B cell (primary cell): ENCODE measurements around the gene TMEFF1. TPM values are rescaled to one million over a fixed set of nuclear protein-coding genes. Genes with fewer than 3 reads are reported as not detected.

Experiments used
- ATAC-seq: fragments of 200-7000 bp; cut with Tn5 transposase; one replicate; pipeline ENCODE4 v1.10.0; 2021; ENCODE audit warnings: low read depth, mild to moderate bottlenecking, moderate number of reproducible peaks, moderate library complexity
- CTCF ChIA-PET: fragments of 350-600 bp; sonication (Branson Sonifier 250); formaldehyde crosslinking; loops from one replicate; lab custom pipeline; 2021; ENCODE audit warnings: antibody characterized with exemption, inconsistent platforms; lab: Charles Lee
- POLR2A ChIA-PET: fragments of 350-600 bp; sonication (Branson Sonifier 250); formaldehyde crosslinking; loops from one replicate; lab custom pipeline; 2021; ENCODE audit warnings: antibody characterized with exemption; lab: Charles Lee
- DNase-seq: peaks from one replicate; pipeline ENCODE4 v3.0.0; 2013
- H2AFZ ChIP-seq: 2 replicates; pipeline ENCODE4 v1.6.1; 2012; ENCODE audit warnings: mild to moderate bottlenecking, low read depth, low read length; ENCODE audit not compliant: insufficient read depth, poor library complexity, severe bottlenecking
- H3K27ac ChIP-seq, 2 donors: 1 replicate in 1 of 2; 2 replicates in 1 of 2; pipeline ENCODE4 v1.5.1; 2012 to 2013; ENCODE audit warnings: low read length in 2 of 2, mild to moderate bottlenecking in 2 of 2, moderate library complexity in 1 of 2
- H3K27me3 ChIP-seq, 4 experiments: fragments of 200-600 bp in 1 of 4; sonication (generic) in 1 of 4; replicated peaks in 1 of 4; 1 replicate in 2 of 4; 2 replicates in 2 of 4; pipeline versions ENCODE4 v1.6.1 to v1.7.0; 2013 to 2016; ENCODE audit warnings: low read length in 3 of 4, mild to moderate bottlenecking in 2 of 4, mixed read lengths in 1 of 4, moderate library complexity in 1 of 4; ENCODE audit not compliant: insufficient read depth in 4 of 4, control insufficient read depth in 3 of 4; ENCODE audit errors: control extremely low read depth in 1 of 4
- H3K36me3 ChIP-seq, 2 experiments: replicated peaks in 1 of 2; 1 replicate in 1 of 2; 2 replicates in 1 of 2; pipeline versions ENCODE4 v1.6.1 to v1.7.1; 2013; ENCODE audit warnings: low read length in 1 of 2; ENCODE audit not compliant: insufficient read depth in 2 of 2, control insufficient read depth in 1 of 2; ENCODE audit errors: control extremely low read depth in 1 of 2, extremely low read depth in 1 of 2
- H3K4me1 ChIP-seq, 2 donors: fragments of 200-600 bp in 1 of 2; sonication (generic) in 1 of 2; 1 replicate in 1 of 2; 2 replicates in 1 of 2; pipeline versions ENCODE4 v1.5.1 to v1.6.1; 2013 to 2017; ENCODE audit warnings: low read length in 2 of 2; ENCODE audit not compliant: control insufficient read depth in 2 of 2, insufficient read depth in 2 of 2
- H3K4me2 ChIP-seq: replicated peaks from 2 replicates; pipeline ENCODE3; 2012; ENCODE audit warnings: mild to moderate bottlenecking, low read depth, low read length; ENCODE audit not compliant: poor library complexity, severe bottlenecking
- H3K4me3 ChIP-seq, 5 experiments: fragments of 200-600 bp in 1 of 5; sonication (generic) in 1 of 5; 1 replicate in 3 of 5; 2 replicates in 2 of 5; pipeline versions ENCODE4 v1.5.1 to v1.7.0; 2011 to 2016; ENCODE audit warnings: low read length in 4 of 5, mild to moderate bottlenecking in 4 of 5, low read depth in 2 of 5, control low read depth in 1 of 5, moderate library complexity in 1 of 5; ENCODE audit not compliant: insufficient read depth in 1 of 5; ENCODE audit errors: control extremely low read depth in 1 of 5, extremely low read depth in 1 of 5
- H3K79me2 ChIP-seq: fragments of 200-600 bp; sonication (generic); one replicate; pipeline ENCODE4 v1.6.0; 2016; ENCODE audit warnings: low read length; ENCODE audit not compliant: control insufficient read depth, insufficient read depth
- H3K9ac ChIP-seq: fragments of 200-600 bp; sonication (generic); 2 replicates; pipeline ENCODE4 v1.6.1; 2017; ENCODE audit warnings: mild to moderate bottlenecking, low read length, moderate library complexity
- H3K9me3 ChIP-seq, 3 donors: one replicate each; pipeline versions ENCODE4 v1.6.1 to v1.7.1; 2013; ENCODE audit warnings: low read length in 2 of 3; ENCODE audit not compliant: control insufficient read depth in 2 of 3, insufficient read depth in 1 of 3; ENCODE audit errors: control extremely low read depth in 1 of 3
- H4K20me1 ChIP-seq: 2 replicates; pipeline ENCODE4 v1.6.0; 2012; ENCODE audit warnings: mild to moderate bottlenecking, low read length; ENCODE audit not compliant: insufficient read depth, control insufficient read depth, poor library complexity, severe bottlenecking
- H3K27ac Mint-ChIP-seq: one replicate; pipeline ENCODE4 v1.8.0; 2021; ENCODE audit warnings: mixed read lengths
- H3K27me3 Mint-ChIP-seq: one replicate; pipeline ENCODE4 v1.8.0; 2021; ENCODE audit warnings: mixed read lengths
- H3K4me1 Mint-ChIP-seq: one replicate; pipeline ENCODE4 v1.8.0; 2021; ENCODE audit warnings: mixed read lengths
- H3K4me3 Mint-ChIP-seq: one replicate; pipeline ENCODE4 v1.8.0; 2021; ENCODE audit warnings: mixed read lengths
- H3K9me3 Mint-ChIP-seq: one replicate; pipeline ENCODE4 v1.8.0; 2022; ENCODE audit warnings: mixed read lengths; ENCODE audit not compliant: insufficient read depth
- EZH2 ChIP-seq: IDR thresholded peaks from 2 replicates; pipeline ENCODE4 v1.6.1; 2012; ENCODE audit warnings: borderline replicate concordance, low read depth, mild to moderate bottlenecking, moderate library complexity, low read length; ENCODE audit not compliant: insufficient read depth, poor library complexity, severe bottlenecking
- WGBS: methylation state at CpG from one replicate; pipeline ENCODE4 v1.1.5; 2013; ENCODE audit warnings: missing lambda C conversion rate; ENCODE audit not compliant: insufficient coverage; 5-methylcytosine and 5-hydroxymethylcytosine counted together
- intact Hi-C: fragments of 100-400 bp; cut with micrococcal nuclease; formaldehyde crosslinking; loops from one replicate; pipeline ENCODE4 v1.10.0; 2022
- polyA plus RNA-seq: library from polyadenylated mRNA; depleted of rRNA; stranded (reverse); fragments of >200 nt; gene quantifications from 2 replicates; pipeline ENCODE4 v1.2.3, GENCODE V29; 2012
- total RNA-seq, 2 donors: library from RNA; stranded (reverse); fragments of 120-200 nt in 1 of 2; gene quantifications; 1 replicate in 1 of 2; 2 replicates in 1 of 2; pipeline versions ENCODE4 v1.2.3 to v1.2.4, GENCODE V29; 2013 to 2022
- TF ChIP-seq, protein P1 (sequence below): fragments of 200-600 bp; IDR thresholded peaks from one replicate; pipeline ENCODE4 v1.8.0; 2022; ENCODE audit warnings: antibody characterized with exemption, mild to moderate bottlenecking

TMEFF1 gene
- total and polyA plus RNA-seq, 2 donors (not counting 1 experiment from before 2014, with no cell fraction given) = not detected

DNA sequence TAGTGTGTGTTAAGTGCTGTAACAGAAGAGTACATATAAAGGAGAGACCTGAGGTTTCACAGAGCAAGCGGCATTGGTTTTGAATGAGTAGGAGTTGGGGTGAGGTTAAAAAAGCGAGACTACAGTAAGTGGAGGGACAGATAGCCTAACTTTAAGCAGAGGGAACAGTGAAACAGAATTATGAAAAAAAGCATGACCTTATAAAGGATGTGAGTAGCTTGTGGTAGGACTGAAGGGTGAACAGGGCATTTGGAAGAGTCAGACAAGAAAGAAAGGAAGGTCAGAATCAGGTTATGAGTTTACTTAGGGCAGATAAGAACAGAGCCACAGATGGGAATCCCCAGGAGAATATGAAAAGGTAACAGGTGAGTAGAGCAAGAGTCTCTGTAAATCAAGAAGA lies 23.5 kb upstream of the TMEFF1 start:
- 85% methylated on average over 2 of the region's 2 CpGs for WGBS
- H3K4me1 ChIP-seq = no peaks in the 10 kb centered on the region
- H2AFZ ChIP-seq = no peak overlapping the region
- no peak overlapping the region for H3K27ac ChIP-seq
- no peaks in the 10 kb centered on the region for H3K4me1 Mint-ChIP-seq
- intact Hi-C loops = no loop called here
- DNase-seq (no peak), ATAC-seq (no peak)
- ChIA-PET POLR2A (no interaction called here), CTCF (interaction anchor here (1.5 kb wide), 1 partner anchor 12 kb away, joined by 6 read pairs; no protein-coding TSS in a partner anchor)
- peaks cover 2% of the 10 kb centered on the region for H3K9me3 Mint-ChIP-seq
- no peak overlapping the region for H3K4me2 ChIP-seq
- H4K20me1 ChIP-seq = no peaks in the 10 kb centered on the region
- H3K4me3 Mint-ChIP-seq = no peak overlapping the region
- TF ChIP-seq EZH2 = no peak
- TF ChIP-seq, protein P1, sequence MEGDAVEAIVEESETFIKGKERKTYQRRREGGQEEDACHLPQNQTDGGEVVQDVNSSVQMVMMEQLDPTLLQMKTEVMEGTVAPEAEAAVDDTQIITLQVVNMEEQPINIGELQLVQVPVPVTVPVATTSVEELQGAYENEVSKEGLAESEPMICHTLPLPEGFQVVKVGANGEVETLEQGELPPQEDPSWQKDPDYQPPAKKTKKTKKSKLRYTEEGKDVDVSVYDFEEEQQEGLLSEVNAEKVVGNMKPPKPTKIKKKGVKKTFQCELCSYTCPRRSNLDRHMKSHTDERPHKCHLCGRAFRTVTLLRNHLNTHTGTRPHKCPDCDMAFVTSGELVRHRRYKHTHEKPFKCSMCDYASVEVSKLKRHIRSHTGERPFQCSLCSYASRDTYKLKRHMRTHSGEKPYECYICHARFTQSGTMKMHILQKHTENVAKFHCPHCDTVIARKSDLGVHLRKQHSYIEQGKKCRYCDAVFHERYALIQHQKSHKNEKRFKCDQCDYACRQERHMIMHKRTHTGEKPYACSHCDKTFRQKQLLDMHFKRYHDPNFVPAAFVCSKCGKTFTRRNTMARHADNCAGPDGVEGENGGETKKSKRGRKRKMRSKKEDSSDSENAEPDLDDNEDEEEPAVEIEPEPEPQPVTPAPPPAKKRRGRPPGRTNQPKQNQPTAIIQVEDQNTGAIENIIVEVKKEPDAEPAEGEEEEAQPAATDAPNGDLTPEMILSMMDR = no peak
- no peaks in the 10 kb centered on the region for H3K79me2 ChIP-seq
- H3K9me3 ChIP-seq = no peaks in the 10 kb centered on the region
- no peak overlapping the region for H3K9ac ChIP-seq
- H3K36me3 ChIP-seq = peaks cover 0 to 4% of the 10 kb centered on the region in 2 experiments
- no peak overlapping the region for H3K4me3 ChIP-seq
- H3K27me3 ChIP-seq = no peaks in the 10 kb centered on the region
- no peaks in the 10 kb centered on the region for H3K27me3 Mint-ChIP-seq
- H3K27ac Mint-ChIP-seq = no peak overlapping the region

GRCh38 chr9:100452894-100453293 lies 20.1 kb upstream of the TMEFF1 start:
- Histone ChIP-seq H3K4me3 (no peak overlapping the region), H4K20me1 (no peaks in the 10 kb centered on the region), H2AFZ (no peak overlapping the region), H3K79me2 (no peaks in the 10 kb centered on the region), H3K36me3 (peaks cover 0 to 4% of the 10 kb centered on the region in 2 experiments), H3K4me2 (no peak overlapping the region), H3K9me3 (no peaks in the 10 kb centered on the region), H3K27ac (no peak overlapping the region), H3K9ac (no peak overlapping the region), H3K27me3 (no peaks in the 10 kb centered on the region), H3K4me1 (no peaks in the 10 kb centered on the region)
- 93% methylated on average over 2 of the region's 2 CpGs for WGBS
- H3K27ac Mint-ChIP-seq = no peak overlapping the region
- TF ChIP-seq, protein P1 = no peak
- no peak for TF ChIP-seq EZH2
- peaks cover 2% of the 10 kb centered on the region for H3K9me3 Mint-ChIP-seq
- H3K27me3 Mint-ChIP-seq = no peaks in the 10 kb centered on the region
- ChIA-PET CTCF (no interaction called here), POLR2A (no interaction called here)
- DNase-seq = no peak
- H3K4me1 Mint-ChIP-seq = no peaks in the 10 kb centered on the region
- H3K4me3 Mint-ChIP-seq = no peak overlapping the region
- intact Hi-C loops = no loop called here
- no peak for ATAC-seq
